ENCODE measurements around the gene MCOLN3. TPM values are rescaled to one million over a fixed set of nuclear protein-coding genes. Genes with fewer than 3 reads are reported as not detected.

The MCOLN3 gene
- total RNA-seq, 1 experiment from 2014 or later: 14.2 TPM

- intact Hi-C loops (cut with micrococcal nuclease; ENCODE audit: unreplicated experiment): no loop called here
- peaks cover 10% of the 10 kb centered on the region; the same call in 1 of the 2 replicates for H3K4me1 ChIP-seq (ENCODE audit: control insufficient read depth, insufficient read depth, low read length)
- H3K27ac ChIP-seq (ENCODE audit: low read length): no peak overlapping the region
- ATAC-seq (no peak), DNase-seq (ENCODE audit: low read depth, low spot score) (no peak)
- in situ Hi-C loops (cut with HindIII; ENCODE audit: low pct_unique_long_range_greater_than_20kb, low sequenced_read_pairs): no loop called here
- H3K9me3 ChIP-seq (ENCODE audit: control insufficient read depth, insufficient read depth, low read depth, low read length): no peaks in the 10 kb centered on the region
- POLR2A ChIA-PET: no interaction called here
- H3K4me3 ChIP-seq (ENCODE audit: low read depth in 2 of 2, low read length in 2 of 2): no peak overlapping the region
- peaks cover 12% of the 10 kb centered on the region; the same call in 1 of the 2 replicates for H3K27me3 ChIP-seq (ENCODE audit: control insufficient read depth, insufficient read depth, low read length)
- no peaks in the 10 kb centered on the region for H3K36me3 ChIP-seq (ENCODE audit: control insufficient read depth, insufficient read depth, low read length)
- TF ChIP-seq TCF7L2 (IDR thresholded peaks at IDR 0.05; ENCODE audit: low read depth, low read length): no peak
- no peak for TF ChIP-seq SIN3A (IDR thresholded peaks at IDR 0.05; ENCODE audit: borderline replicate concordance, insufficient read depth, low read depth, low read length)
- no peak for TF ChIP-seq POLR2AphosphoS5 (IDR thresholded peaks at IDR 0.05; ENCODE audit: low read depth, low read length)
- TF ChIP-seq REST (IDR thresholded peaks at IDR 0.05; ENCODE audit: insufficient read depth in 1 of 2, low read depth in 2 of 2, low read length in 1 of 2): no peak
- TF ChIP-seq CTCF (IDR thresholded peaks at IDR 0.05): no peak
- no TSS peak for BruUV-seq (replicated peaks)
- CTCF ChIA-PET: no interaction called here
Observed at GRCh38 chr1:85060038-85060437, 11.7 kb upstream of the MCOLN3 start.

GRCh38 chr1:85059563-85059962 is 11.3 kb upstream of the MCOLN3 start:
- DNase-seq (ENCODE audit: low read depth, low spot score): no peak
- Histone ChIP-seq H3K4me1 (ENCODE audit: control insufficient read depth, insufficient read depth, low read length) (peaks cover 10% of the 10 kb centered on the region; the same call in 1 of the 2 replicates), H3K36me3 (ENCODE audit: control insufficient read depth, insufficient read depth, low read length) (no peaks in the 10 kb centered on the region), H3K9me3 (ENCODE audit: control insufficient read depth, insufficient read depth, low read depth, low read length) (no peaks in the 10 kb centered on the region), H3K27ac (ENCODE audit: low read length) (no peak overlapping the region), H3K4me3 (ENCODE audit: low read depth in 2 of 2, low read length in 2 of 2) (no peak overlapping the region), H3K27me3 (ENCODE audit: control insufficient read depth, insufficient read depth, low read length) (peaks cover 12% of the 10 kb centered on the region; the same call in 1 of the 2 replicates)
- in situ Hi-C loops (cut with HindIII; ENCODE audit: low pct_unique_long_range_greater_than_20kb, low sequenced_read_pairs) (no loop called here), intact Hi-C loops (cut with micrococcal nuclease; ENCODE audit: unreplicated experiment) (no loop called here)
- TF ChIP-seq CTCF (IDR thresholded peaks at IDR 0.05): no peak
- TF ChIP-seq REST (IDR thresholded peaks at IDR 0.05; ENCODE audit: insufficient read depth in 1 of 2, low read depth in 2 of 2, low read length in 1 of 2): no peak
- no peak for TF ChIP-seq SIN3A (IDR thresholded peaks at IDR 0.05; ENCODE audit: borderline replicate concordance, insufficient read depth, low read depth, low read length)
- no peak for TF ChIP-seq POLR2AphosphoS5 (IDR thresholded peaks at IDR 0.05; ENCODE audit: low read depth, low read length)
- no peak for TF ChIP-seq TCF7L2 (IDR thresholded peaks at IDR 0.05; ENCODE audit: low read depth, low read length)
- ChIA-PET CTCF (interaction anchor here (0.5 kb wide), 1 partner anchor 390 kb away, joined by 6 read pairs; no protein-coding TSS in a partner anchor), POLR2A (no interaction called here)
- BruUV-seq (replicated peaks): no TSS peak
- ATAC-seq: no peak
